HepG2 (cell line): ENCODE results near the gene TLR9. TPM values are rescaled to one million over a fixed set of nuclear protein-coding genes. Genes with fewer than 3 reads are reported as not detected.

ENCODE experiments used
- HOXD1 ChIP-seq: sonication (generic); formaldehyde crosslinking; IDR thresholded peaks from 2 replicates; pipeline ENCODE4 v1.5.0; 2020; ENCODE audit warnings: missing genetic modification reagents
- IKZF1 ChIP-seq: fragments of 450-650 bp; IDR thresholded peaks from 2 replicates; pipeline ENCODE4 v1.7.1; 2016
- IRF1 ChIP-seq: sonication (generic); formaldehyde crosslinking; IDR thresholded peaks from 2 replicates; pipeline ENCODE4 v1.4.0; 2020; ENCODE audit warnings: low read depth, mild to moderate bottlenecking, missing genetic modification reagents
- ISL2 ChIP-seq: sonication (generic); formaldehyde crosslinking; IDR thresholded peaks from 2 replicates; pipeline ENCODE4 v1.5.0; 2020; ENCODE audit warnings: missing genetic modification reagents
- KMT2B ChIP-seq: IDR thresholded peaks from 2 replicates; pipeline ENCODE4 v1.6.1; 2016; ENCODE audit warnings: missing genetic modification reagents, missing compliant biosample characterization
- MXI1 ChIP-seq: IDR thresholded peaks from 3 replicates; pipeline ENCODE4 v1.6.1; 2012; ENCODE audit warnings: low read depth, low read length, inconsistent platforms, borderline replicate concordance
- PRPF4 ChIP-seq: fragments of 200-400 bp; formaldehyde crosslinking; IDR thresholded peaks from 2 replicates; pipeline ENCODE4 v1.6.1; 2016; ENCODE audit warnings: low read length, low read depth; ENCODE audit not compliant: poor library complexity, severe bottlenecking
- RBM39 ChIP-seq: fragments of 200-400 bp; formaldehyde crosslinking; IDR thresholded peaks from one replicate; pipeline ENCODE4 v1.6.1; 2018; ENCODE audit warnings: antibody characterized with exemption, mild to moderate bottlenecking, low read depth, low read length; ENCODE audit not compliant: poor library complexity, severe bottlenecking
- SALL1 ChIP-seq: sonication (generic); formaldehyde crosslinking; IDR thresholded peaks from 2 replicates; pipeline ENCODE4 v1.8.0; 2022; ENCODE audit warnings: mild to moderate bottlenecking, missing genetic modification reagents
- ZFP62 ChIP-seq: sonication (generic); formaldehyde crosslinking; IDR thresholded peaks from 2 replicates; pipeline ENCODE4 v1.4.0; 2020; ENCODE audit warnings: missing genetic modification reagents
- ZFP90 ChIP-seq: sonication (generic); formaldehyde crosslinking; IDR thresholded peaks from 2 replicates; pipeline ENCODE4 v1.8.0; 2022; ENCODE audit warnings: missing genetic modification reagents, mild to moderate bottlenecking, inconsistent platforms, borderline replicate concordance
- ZNF589 ChIP-seq: sonication (generic); formaldehyde crosslinking; conservative IDR thresholded peaks from 2 replicates; pipeline ENCODE4 v1.8.0; 2022; ENCODE audit warnings: mild to moderate bottlenecking, moderate library complexity, missing genetic modification reagents
- ZNF782 ChIP-seq: sonication (generic); formaldehyde crosslinking; IDR thresholded peaks from 2 replicates; pipeline ENCODE4 v1.4.0; 2020; ENCODE audit warnings: missing genetic modification reagents, mild to moderate bottlenecking, borderline replicate concordance
- ZXDC ChIP-seq: sonication (generic); formaldehyde crosslinking; IDR thresholded peaks from 2 replicates; pipeline ENCODE4 v1.5.0; 2020; ENCODE audit warnings: mild to moderate bottlenecking, missing genetic modification reagents
- polyA plus RNA-seq, 8 experiments: library from polyadenylated mRNA; depleted of rRNA in 3 of 8; stranded (reverse) in 7 of 8; unstranded in 1 of 8; fragments of >200 nt; fragmentation: Illumina TruSeq in 4 of 8; extraction: Trizol in 4 of 8; gene quantifications; 2 replicates each; pipeline versions ENCODE4 v1.2.1 to v1.2.3, GENCODE V29; 2011 to 2016; ENCODE audit warnings: low read depth in 4 of 8, missing spikeins in 1 of 8, mixed read lengths in 1 of 8; ENCODE audit not compliant: insufficient read depth in 1 of 8
- total RNA-seq, 5 experiments: library from RNA; depleted of rRNA; stranded (reverse); fragments of >200 nt; fragmentation: Illumina TruSeq; extraction: Trizol; gene quantifications; 2 replicates each; pipeline ENCODE4 v1.2.3, GENCODE V29; 2016; ENCODE audit warnings: low read depth in 1 of 5
- TF ChIP-seq, protein P1 (sequence below): sonication (generic); formaldehyde crosslinking; IDR thresholded peaks from 2 replicates; pipeline ENCODE4 v1.5.1; 2020; ENCODE audit warnings: mild to moderate bottlenecking, missing genetic modification reagents, moderate library complexity
- TF ChIP-seq, protein P2 (sequence below): sonication (generic); formaldehyde crosslinking; IDR thresholded peaks from 2 replicates; pipeline ENCODE4 v1.9.0; 2022; ENCODE audit warnings: missing genetic modification reagents, mild to moderate bottlenecking, borderline replicate concordance

The TLR9 gene
- total and polyA plus RNA-seq, 2 of the 13 experiments (the other 11 are each of a cell fraction or from before 2014, with no cell fraction given): not detected

- TF ChIP-seq, protein P1, sequence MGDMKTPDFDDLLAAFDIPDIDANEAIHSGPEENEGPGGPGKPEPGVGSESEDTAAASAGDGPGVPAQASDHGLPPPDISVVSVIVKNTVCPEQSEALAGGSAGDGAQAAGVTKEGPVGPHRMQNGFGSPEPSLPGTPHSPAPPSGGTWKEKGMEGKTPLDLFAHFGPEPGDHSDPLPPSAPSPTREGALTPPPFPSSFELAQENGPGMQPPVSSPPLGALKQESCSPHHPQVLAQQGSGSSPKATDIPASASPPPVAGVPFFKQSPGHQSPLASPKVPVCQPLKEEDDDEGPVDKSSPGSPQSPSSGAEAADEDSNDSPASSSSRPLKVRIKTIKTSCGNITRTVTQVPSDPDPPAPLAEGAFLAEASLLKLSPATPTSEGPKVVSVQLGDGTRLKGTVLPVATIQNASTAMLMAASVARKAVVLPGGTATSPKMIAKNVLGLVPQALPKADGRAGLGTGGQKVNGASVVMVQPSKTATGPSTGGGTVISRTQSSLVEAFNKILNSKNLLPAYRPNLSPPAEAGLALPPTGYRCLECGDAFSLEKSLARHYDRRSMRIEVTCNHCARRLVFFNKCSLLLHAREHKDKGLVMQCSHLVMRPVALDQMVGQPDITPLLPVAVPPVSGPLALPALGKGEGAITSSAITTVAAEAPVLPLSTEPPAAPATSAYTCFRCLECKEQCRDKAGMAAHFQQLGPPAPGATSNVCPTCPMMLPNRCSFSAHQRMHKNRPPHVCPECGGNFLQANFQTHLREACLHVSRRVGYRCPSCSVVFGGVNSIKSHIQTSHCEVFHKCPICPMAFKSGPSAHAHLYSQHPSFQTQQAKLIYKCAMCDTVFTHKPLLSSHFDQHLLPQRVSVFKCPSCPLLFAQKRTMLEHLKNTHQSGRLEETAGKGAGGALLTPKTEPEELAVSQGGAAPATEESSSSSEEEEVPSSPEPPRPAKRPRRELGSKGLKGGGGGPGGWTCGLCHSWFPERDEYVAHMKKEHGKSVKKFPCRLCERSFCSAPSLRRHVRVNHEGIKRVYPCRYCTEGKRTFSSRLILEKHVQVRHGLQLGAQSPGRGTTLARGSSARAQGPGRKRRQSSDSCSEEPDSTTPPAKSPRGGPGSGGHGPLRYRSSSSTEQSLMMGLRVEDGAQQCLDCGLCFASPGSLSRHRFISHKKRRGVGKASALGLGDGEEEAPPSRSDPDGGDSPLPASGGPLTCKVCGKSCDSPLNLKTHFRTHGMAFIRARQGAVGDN (CRISPR knock-in tag): peak; percentile 80
- TF ChIP-seq ZFP62 (CRISPR knock-in tag) (no peak), ZNF782 (CRISPR knock-in tag) (peak; percentile 55; the same call in 1 of the 2 replicates), KMT2B (CRISPR knock-in tag) (peak; percentile 51), ZFP90 (CRISPR knock-in tag) (peak; percentile 87), PRPF4 (no peak), ZNF589 (CRISPR knock-in tag) (no peak), ZXDC (CRISPR knock-in tag) (0 out of 2 replicates have a peak, but pooled peaks have one; percentile 56), ISL2 (CRISPR knock-in tag) (peak; percentile 62), SALL1 (CRISPR knock-in tag) (peak; percentile 77), RBM39 (peak; percentile 34), IRF1 (CRISPR knock-in tag) (no peak), MXI1 (peak; percentile 66; the same call in 1 of the 3 replicates), IKZF1 (no peak), HOXD1 (CRISPR knock-in tag) (0 out of 2 replicates have a peak, but pooled peaks have one; percentile 16)
- TF ChIP-seq, protein P2, sequence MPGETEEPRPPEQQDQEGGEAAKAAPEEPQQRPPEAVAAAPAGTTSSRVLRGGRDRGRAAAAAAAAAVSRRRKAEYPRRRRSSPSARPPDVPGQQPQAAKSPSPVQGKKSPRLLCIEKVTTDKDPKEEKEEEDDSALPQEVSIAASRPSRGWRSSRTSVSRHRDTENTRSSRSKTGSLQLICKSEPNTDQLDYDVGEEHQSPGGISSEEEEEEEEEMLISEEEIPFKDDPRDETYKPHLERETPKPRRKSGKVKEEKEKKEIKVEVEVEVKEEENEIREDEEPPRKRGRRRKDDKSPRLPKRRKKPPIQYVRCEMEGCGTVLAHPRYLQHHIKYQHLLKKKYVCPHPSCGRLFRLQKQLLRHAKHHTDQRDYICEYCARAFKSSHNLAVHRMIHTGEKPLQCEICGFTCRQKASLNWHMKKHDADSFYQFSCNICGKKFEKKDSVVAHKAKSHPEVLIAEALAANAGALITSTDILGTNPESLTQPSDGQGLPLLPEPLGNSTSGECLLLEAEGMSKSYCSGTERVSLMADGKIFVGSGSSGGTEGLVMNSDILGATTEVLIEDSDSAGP (CRISPR knock-in tag): no peak; the same call in 1 of the 2 replicates
Measured at GRCh38 chr3:52238761-52239701, 13.6 kb upstream of the TLR9 start, which contains the start of gene TWF2 (continued).
